K562 (cell line): Measurements from ENCODE around the gene UBTD1. TPM values are rescaled to one million over a fixed set of nuclear protein-coding genes. Genes with fewer than 3 reads are reported as not detected.

Experiments used
- RAD21 ChIP-seq, 2 experiments: fragments of 250-450 bp in 1 of 2; fragments of 450-650 bp in 1 of 2; sonication (Bioruptor Pico) in 1 of 2; formaldehyde crosslinking in 1 of 2; IDR thresholded peaks in 1 of 2; conservative IDR thresholded peaks in 1 of 2; 2 replicates each; pipeline versions ENCODE4 v1.4.0 to v1.8.0; 2020 to 2022; ENCODE audit warnings: mild to moderate bottlenecking in 2 of 2, moderate library complexity in 1 of 2
- REST ChIP-seq, 2 experiments: fragments of 450-650 bp; formaldehyde crosslinking in 1 of 2; IDR thresholded peaks; 2 replicates each; pipeline versions ENCODE4 v1.4.0 to v1.6.1; 2014 to 2020; ENCODE audit warnings: mild to moderate bottlenecking in 2 of 2, borderline replicate concordance in 1 of 2, low read depth in 1 of 2
- polyA plus RNA-seq, 8 experiments: library from polyadenylated mRNA; depleted of rRNA in 4 of 8; stranded (reverse) in 5 of 8; unstranded in 3 of 8; fragments of >200 nt; fragmentation: Nextera tagmentation in 2 of 8; fragmentation: Illumina TruSeq in 1 of 8; extraction: Ambion mirVana in 2 of 8; extraction: Trizol in 1 of 8; gene quantifications; 2 replicates each; pipeline versions ENCODE4 v1.2.1 to v1.2.3, GENCODE V29; 2011 to 2014; ENCODE audit warnings: inconsistent platforms in 1 of 8, missing spikeins in 1 of 8
- total RNA-seq, 7 experiments: library from RNA; depleted of rRNA in 6 of 7; stranded (reverse); fragments of >200 nt in 6 of 7; fragmentation: Illumina TruSeq in 2 of 7; extraction: Trizol in 2 of 7; gene quantifications; 2 replicates each; pipeline versions ENCODE4 v1.2.1 to v1.2.3, GENCODE V29; 2011 to 2021; ENCODE audit warnings: low replicate concordance in 1 of 7

The UBTD1 gene
- total and polyA plus RNA-seq, 9 of the 15 experiments (the other 6 are each of a cell fraction or from before 2014, with no cell fraction given): 0.08 to 1.6 (median 0.81) TPM; not detected in 1

GRCh38 chr10:97612386-97612785 is 113.7 kb downstream of the UBTD1 start (continued):
- TF ChIP-seq REST (IDR thresholded peaks at IDR 0.05; ENCODE audit: borderline replicate concordance) (peak; percentile 59; the same call in 1 of the 2 replicates), REST (CRISPR knock-in tag; IDR thresholded peaks at IDR 0.05; ENCODE audit: low read depth) (no peak), RAD21 (CRISPR knock-in tag; conservative IDR thresholded peaks at IDR 0.05 in 1 of 2, IDR thresholded peaks at IDR 0.05 in 1 of 2) (peak; percentile 48 to 66)
